GM23338 (cell line): ENCODE measurements around the gene ACTR5. TPM values are rescaled to one million over a fixed set of nuclear protein-coding genes. Genes with fewer than 3 reads are reported as not detected.

Experiments
- ATAC-seq: fragments of 200-7000 bp; cut with Tn5 transposase; 3 replicates; pipeline ENCODE4 v1.9.1; 2020
- DNase-seq: peaks from one replicate; pipeline ENCODE4 v3.0.0-alpha.2; 2015; ENCODE audit warnings: low spot score
- H2AFZ ChIP-seq: fragments of 200-600 bp; sonication (generic); 2 replicates; pipeline ENCODE4 v1.8.0; 2016; ENCODE audit warnings: antibody characterized with exemption, mild to moderate bottlenecking, moderate library complexity
- H3F3A ChIP-seq: fragments of 200-600 bp; sonication (generic); replicated peaks from 2 replicates; pipeline ENCODE4 v1.8.0; 2017; ENCODE audit warnings: antibody characterized with exemption, mixed run types, low read depth
- H3K27ac ChIP-seq: fragments of 200-600 bp; sonication (generic); 2 replicates; pipeline ENCODE4 v1.6.1; 2016; ENCODE audit warnings: low read depth
- H3K27me3 ChIP-seq: fragments of 200-600 bp; sonication (generic); 2 replicates; pipeline ENCODE4 v1.8.0; 2016; ENCODE audit warnings: mild to moderate bottlenecking, mixed run types, moderate library complexity; ENCODE audit not compliant: insufficient read depth
- H3K36me3 ChIP-seq: fragments of 200-600 bp; sonication (generic); 2 replicates; pipeline ENCODE4 v1.8.0; 2016; ENCODE audit warnings: mild to moderate bottlenecking; ENCODE audit not compliant: insufficient read depth
- H3K4me1 ChIP-seq: fragments of 200-600 bp; sonication (generic); 2 replicates; pipeline ENCODE4 v1.8.0; 2016; ENCODE audit warnings: mild to moderate bottlenecking, moderate library complexity; ENCODE audit not compliant: insufficient read depth
- H3K4me2 ChIP-seq: fragments of 200-600 bp; sonication (generic); 2 replicates; pipeline ENCODE4 v1.7.1; 2017; ENCODE audit warnings: mixed run types
- H3K4me3 ChIP-seq: fragments of 200-600 bp; sonication (generic); 2 replicates; pipeline ENCODE4 v1.6.1; 2016; ENCODE audit warnings: mixed run types
- H3K79me2 ChIP-seq: fragments of 200-600 bp; sonication (generic); replicated peaks from 2 replicates; pipeline ENCODE4 v1.8.0; 2017; ENCODE audit warnings: mild to moderate bottlenecking; ENCODE audit not compliant: insufficient read depth
- H3K9me2 ChIP-seq: fragments of 200-600 bp; sonication (generic); 2 replicates; pipeline ENCODE4 v1.8.0; 2017; ENCODE audit not compliant: insufficient read depth
- H4K20me1 ChIP-seq: fragments of 200-600 bp; sonication (generic); replicated peaks from 2 replicates; pipeline ENCODE4 v1.8.0; 2017; ENCODE audit warnings: mild to moderate bottlenecking; ENCODE audit not compliant: insufficient read depth
- H3K27ac Mint-ChIP-seq: 2 replicates; pipeline ENCODE4 v1.8.0; 2020; ENCODE audit warnings: inconsistent platforms, mild to moderate bottlenecking, moderate library complexity, mixed read lengths
- H3K27me3 Mint-ChIP-seq: 3 replicates; pipeline ENCODE4 v1.8.0; 2022; ENCODE audit warnings: low read depth, mild to moderate bottlenecking, moderate library complexity, mixed read lengths, inconsistent platforms; ENCODE audit not compliant: insufficient read depth, poor library complexity
- H3K36me3 Mint-ChIP-seq: 3 replicates; pipeline ENCODE4 v1.8.0; 2021; ENCODE audit warnings: low read depth, mild to moderate bottlenecking, inconsistent platforms, moderate library complexity, mixed read lengths
- H3K4me1 Mint-ChIP-seq: 3 replicates; pipeline ENCODE4 v1.8.0; 2020; ENCODE audit warnings: mild to moderate bottlenecking, inconsistent platforms, mixed read lengths
- H3K4me3 Mint-ChIP-seq: 3 replicates; pipeline ENCODE4 v1.8.0; 2021; ENCODE audit warnings: moderate library complexity, mild to moderate bottlenecking, inconsistent platforms, mixed read lengths
- H3K9me3 Mint-ChIP-seq: 3 replicates; pipeline ENCODE4 v1.8.0; 2020; ENCODE audit warnings: moderate library complexity, mild to moderate bottlenecking, inconsistent platforms, mixed read lengths
- CREB1 ChIP-seq: fragments of 250-450 bp; sonication (Bioruptor Pico); IDR thresholded peaks from 2 replicates; pipeline ENCODE4 v1.5.0; 2020; ENCODE audit warnings: low read depth, mild to moderate bottlenecking, moderate library complexity
- JUNB ChIP-seq: IDR thresholded peaks from one replicate; pipeline ENCODE4 v1.6.1; 2016; ENCODE audit warnings: antibody characterized with exemption; ENCODE audit not compliant: unreplicated experiment
- ZNF114 ChIP-seq: fragments of 250-450 bp; sonication (Bioruptor Pico); IDR thresholded peaks from 2 replicates; pipeline ENCODE4 v1.5.0; 2020; ENCODE audit warnings: mild to moderate bottlenecking, moderate library complexity
- ZNF331 ChIP-seq: fragments of 250-450 bp; sonication (Bioruptor Pico); IDR thresholded peaks from 2 replicates; pipeline ENCODE4 v1.5.0; 2020; ENCODE audit warnings: low read depth, mild to moderate bottlenecking, moderate library complexity
- polyA plus RNA-seq: library from polyadenylated mRNA; unstranded; fragments of >200 nt; fragmentation: Nextera tagmentation; extraction: Ambion mirVana; gene quantifications from 2 replicates; pipeline ENCODE4 v1.2.1, GENCODE V29; 2016
- total RNA-seq: library from RNA; depleted of rRNA; stranded (reverse); fragments of >200 nt; shearing (Covaris generic); gene quantifications from 2 replicates; pipeline ENCODE4 v1.2.3, GENCODE V29; 2014
- TF ChIP-seq, protein P1 (sequence below), 2 experiments: fragments of 200-600 bp in 1 of 2; sonication (generic) in 1 of 2; conservative IDR thresholded peaks; 2 replicates each; pipeline versions ENCODE4 v1.5.1 to v1.6.1; 2016 to 2017; ENCODE audit warnings: antibody characterized with exemption in 2 of 2, low read depth in 2 of 2, mild to moderate bottlenecking in 2 of 2, moderate library complexity in 1 of 2
- TF ChIP-seq, protein P2 (sequence below): IDR thresholded peaks from one replicate; pipeline ENCODE4 v1.6.1; 2018; ENCODE audit warnings: antibody characterized with exemption; ENCODE audit not compliant: unreplicated experiment

Gene ACTR5
- total and polyA plus RNA-seq, 2 experiments from 2014 or later: 8.4 to 21.8 TPM

DNA sequence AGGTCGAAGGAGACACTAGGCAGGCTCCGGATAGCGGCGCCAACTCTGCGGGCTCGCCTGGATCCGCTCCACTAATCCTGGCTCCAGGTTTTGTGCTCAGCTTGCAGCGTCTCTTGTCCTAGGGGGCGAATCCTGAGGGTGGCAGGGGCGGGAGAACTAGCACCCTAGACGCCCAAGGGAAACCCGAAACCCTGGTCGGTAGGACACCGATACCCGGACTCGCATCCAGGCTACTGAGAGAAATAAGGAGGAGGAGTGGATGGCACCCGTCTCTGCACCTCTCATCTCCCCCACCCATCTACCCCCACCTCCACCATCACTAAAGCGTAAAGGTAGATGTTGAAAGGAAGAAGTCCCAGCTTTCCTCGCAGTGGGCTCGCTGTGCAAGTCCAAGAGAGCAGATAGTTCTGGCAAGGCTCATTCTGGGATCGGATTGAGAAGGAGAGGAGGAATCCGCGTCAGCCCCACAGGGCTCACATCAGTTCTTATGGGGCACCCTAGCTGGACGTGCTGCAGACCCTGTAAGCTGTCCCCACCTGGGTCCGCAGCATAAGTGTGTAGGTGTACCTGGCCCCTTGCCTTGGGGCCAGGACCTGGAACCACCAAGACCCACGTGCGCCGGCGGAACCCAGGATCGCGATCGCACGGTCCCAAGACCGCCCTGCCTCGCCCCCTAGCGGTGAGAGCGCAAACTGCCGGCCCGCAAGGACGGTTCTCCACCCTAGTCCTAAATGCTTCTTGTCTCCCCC is 17.1 kb upstream of the ACTR5 start:
- Histone ChIP-seq H3K4me3 (peak overlapping the region; percentile 61), H4K20me1 (no peaks in the 10 kb centered on the region; the same call in 1 of the 2 replicates), H3K36me3 (no peaks in the 10 kb centered on the region), H3K27ac (no peak overlapping the region), H3K9me2 (no peaks in the 10 kb centered on the region), H3F3A (peaks cover 7% of the 10 kb centered on the region; the same call in 1 of the 2 replicates), H3K27me3 (peaks cover 89% of the 10 kb centered on the region), H3K79me2 (no peaks in the 10 kb centered on the region), H3K4me2 (peak overlapping the region; percentile 83), H2AFZ (peak overlapping the region; percentile 95), H3K4me1 (peaks cover 31% of the 10 kb centered on the region; the same call in 1 of the 2 replicates)
- peaks cover 41% of the 10 kb centered on the region for H3K4me1 Mint-ChIP-seq
- TF ChIP-seq, protein P1, sequence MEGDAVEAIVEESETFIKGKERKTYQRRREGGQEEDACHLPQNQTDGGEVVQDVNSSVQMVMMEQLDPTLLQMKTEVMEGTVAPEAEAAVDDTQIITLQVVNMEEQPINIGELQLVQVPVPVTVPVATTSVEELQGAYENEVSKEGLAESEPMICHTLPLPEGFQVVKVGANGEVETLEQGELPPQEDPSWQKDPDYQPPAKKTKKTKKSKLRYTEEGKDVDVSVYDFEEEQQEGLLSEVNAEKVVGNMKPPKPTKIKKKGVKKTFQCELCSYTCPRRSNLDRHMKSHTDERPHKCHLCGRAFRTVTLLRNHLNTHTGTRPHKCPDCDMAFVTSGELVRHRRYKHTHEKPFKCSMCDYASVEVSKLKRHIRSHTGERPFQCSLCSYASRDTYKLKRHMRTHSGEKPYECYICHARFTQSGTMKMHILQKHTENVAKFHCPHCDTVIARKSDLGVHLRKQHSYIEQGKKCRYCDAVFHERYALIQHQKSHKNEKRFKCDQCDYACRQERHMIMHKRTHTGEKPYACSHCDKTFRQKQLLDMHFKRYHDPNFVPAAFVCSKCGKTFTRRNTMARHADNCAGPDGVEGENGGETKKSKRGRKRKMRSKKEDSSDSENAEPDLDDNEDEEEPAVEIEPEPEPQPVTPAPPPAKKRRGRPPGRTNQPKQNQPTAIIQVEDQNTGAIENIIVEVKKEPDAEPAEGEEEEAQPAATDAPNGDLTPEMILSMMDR (conservative IDR thresholded peaks at IDR 0.05; ENCODE audit: low read depth in 2 of 2): peak; percentile 90 to 97
- TF ChIP-seq CREB1 (CRISPR knock-in tag) (peak; percentile 53; the same call in 1 of the 2 replicates), ZNF114 (no peak), ZNF331 (CRISPR knock-in tag) (no peak)
- H3K9me3 Mint-ChIP-seq: peaks cover 13% of the 10 kb centered on the region
- peak overlapping the region; percentile 74 for H3K4me3 Mint-ChIP-seq
- H3K36me3 Mint-ChIP-seq: no peaks in the 10 kb centered on the region; the same call in 2 of the 3 replicates
- H3K27ac Mint-ChIP-seq: no peak overlapping the region
- H3K27me3 Mint-ChIP-seq: peaks cover 77% of the 10 kb centered on the region
- ATAC-seq (peak; percentile 46), DNase-seq (peak; percentile 96)

DNA sequence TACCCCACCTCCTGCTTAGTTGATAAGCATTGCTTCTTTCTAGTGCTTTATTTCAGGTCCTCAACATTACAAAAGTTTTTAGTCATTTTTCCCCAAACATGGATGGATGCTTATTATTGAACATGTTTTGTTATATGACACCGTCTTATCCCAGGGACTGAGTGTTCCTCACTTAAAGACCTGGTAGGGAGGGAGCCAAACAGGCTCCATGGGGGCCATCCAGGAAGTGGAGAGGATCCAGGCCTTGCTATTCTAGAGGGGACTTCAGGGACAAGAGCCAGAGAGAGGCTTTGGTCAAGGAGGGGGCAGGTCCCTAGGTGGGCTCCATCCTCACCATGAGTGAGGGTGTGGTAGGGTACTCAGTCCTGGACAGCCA is 16.5 kb upstream of the ACTR5 start:
- H3K4me2 ChIP-seq: peak overlapping the region; percentile 83; the same call in 1 of the 2 replicates

More for the DNA sequence above, 16.5 kb upstream of the ACTR5 start:
- Histone ChIP-seq H3F3A (peaks cover 4% of the 10 kb centered on the region; the same call in 1 of the 2 replicates), H3K4me3 (no peak overlapping the region), H2AFZ (no peak overlapping the region), H3K27me3 (peaks cover 84% of the 10 kb centered on the region), H3K9me2 (no peaks in the 10 kb centered on the region), H3K4me1 (peaks cover 28% of the 10 kb centered on the region; the same call in 1 of the 2 replicates), H4K20me1 (no peaks in the 10 kb centered on the region; the same call in 1 of the 2 replicates), H3K36me3 (no peaks in the 10 kb centered on the region), H3K79me2 (no peaks in the 10 kb centered on the region), H3K27ac (no peak overlapping the region)
- H3K27ac Mint-ChIP-seq: no peak overlapping the region
- TF ChIP-seq, protein P2, sequence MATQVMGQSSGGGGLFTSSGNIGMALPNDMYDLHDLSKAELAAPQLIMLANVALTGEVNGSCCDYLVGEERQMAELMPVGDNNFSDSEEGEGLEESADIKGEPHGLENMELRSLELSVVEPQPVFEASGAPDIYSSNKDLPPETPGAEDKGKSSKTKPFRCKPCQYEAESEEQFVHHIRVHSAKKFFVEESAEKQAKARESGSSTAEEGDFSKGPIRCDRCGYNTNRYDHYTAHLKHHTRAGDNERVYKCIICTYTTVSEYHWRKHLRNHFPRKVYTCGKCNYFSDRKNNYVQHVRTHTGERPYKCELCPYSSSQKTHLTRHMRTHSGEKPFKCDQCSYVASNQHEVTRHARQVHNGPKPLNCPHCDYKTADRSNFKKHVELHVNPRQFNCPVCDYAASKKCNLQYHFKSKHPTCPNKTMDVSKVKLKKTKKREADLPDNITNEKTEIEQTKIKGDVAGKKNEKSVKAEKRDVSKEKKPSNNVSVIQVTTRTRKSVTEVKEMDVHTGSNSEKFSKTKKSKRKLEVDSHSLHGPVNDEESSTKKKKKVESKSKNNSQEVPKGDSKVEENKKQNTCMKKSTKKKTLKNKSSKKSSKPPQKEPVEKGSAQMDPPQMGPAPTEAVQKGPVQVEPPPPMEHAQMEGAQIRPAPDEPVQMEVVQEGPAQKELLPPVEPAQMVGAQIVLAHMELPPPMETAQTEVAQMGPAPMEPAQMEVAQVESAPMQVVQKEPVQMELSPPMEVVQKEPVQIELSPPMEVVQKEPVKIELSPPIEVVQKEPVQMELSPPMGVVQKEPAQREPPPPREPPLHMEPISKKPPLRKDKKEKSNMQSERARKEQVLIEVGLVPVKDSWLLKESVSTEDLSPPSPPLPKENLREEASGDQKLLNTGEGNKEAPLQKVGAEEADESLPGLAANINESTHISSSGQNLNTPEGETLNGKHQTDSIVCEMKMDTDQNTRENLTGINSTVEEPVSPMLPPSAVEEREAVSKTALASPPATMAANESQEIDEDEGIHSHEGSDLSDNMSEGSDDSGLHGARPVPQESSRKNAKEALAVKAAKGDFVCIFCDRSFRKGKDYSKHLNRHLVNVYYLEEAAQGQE: no peak
- TF ChIP-seq JUNB: no peak
- no peak for TF ChIP-seq ZNF114
- ATAC-seq (no peak), DNase-seq (no peak)
- peaks cover 37% of the 10 kb centered on the region for H3K4me1 Mint-ChIP-seq
- H3K4me3 Mint-ChIP-seq: peak overlapping the region; percentile 74; the same call in 1 of the 3 replicates
- peaks cover 74% of the 10 kb centered on the region for H3K27me3 Mint-ChIP-seq
- H3K9me3 Mint-ChIP-seq: peaks cover 10% of the 10 kb centered on the region
- H3K36me3 Mint-ChIP-seq: no peaks in the 10 kb centered on the region; the same call in 2 of the 3 replicates
